LoVo (cell line): ENCODE data around the gene NPIPA8.
"Not testable (repeated sequence)": the region's sequence is repeated elsewhere in the genome, so short reads cannot be mapped to it uniquely, and the experiment has no call there.

Source experiments
- DNase-seq: peaks from one replicate; pipeline ENCODE4 v3.0.0-alpha.2; 2016; ENCODE audit warnings: low spot score

NPIPA8 gene

DNA sequence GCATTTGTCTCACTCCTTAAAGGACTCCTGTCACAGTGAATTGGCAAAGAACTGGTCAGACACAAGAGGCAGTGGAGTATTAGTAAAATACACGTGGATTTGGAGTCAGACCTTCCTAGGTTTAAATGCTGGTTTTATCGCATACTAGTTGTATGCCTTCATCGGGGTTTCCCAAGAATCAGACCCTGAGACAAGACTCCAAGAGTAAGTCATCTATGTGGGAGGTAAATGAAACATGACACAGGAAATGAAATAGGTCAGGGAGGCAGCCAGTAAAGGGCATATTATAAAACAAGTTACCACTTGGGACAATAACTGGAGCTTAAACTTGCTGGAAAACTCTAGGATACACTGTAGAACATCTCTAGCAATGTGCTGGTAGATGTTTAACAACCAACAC is 59.8 kb downstream of the NPIPA8 start:
- DNase-seq = not testable (repeated sequence)

DNA sequence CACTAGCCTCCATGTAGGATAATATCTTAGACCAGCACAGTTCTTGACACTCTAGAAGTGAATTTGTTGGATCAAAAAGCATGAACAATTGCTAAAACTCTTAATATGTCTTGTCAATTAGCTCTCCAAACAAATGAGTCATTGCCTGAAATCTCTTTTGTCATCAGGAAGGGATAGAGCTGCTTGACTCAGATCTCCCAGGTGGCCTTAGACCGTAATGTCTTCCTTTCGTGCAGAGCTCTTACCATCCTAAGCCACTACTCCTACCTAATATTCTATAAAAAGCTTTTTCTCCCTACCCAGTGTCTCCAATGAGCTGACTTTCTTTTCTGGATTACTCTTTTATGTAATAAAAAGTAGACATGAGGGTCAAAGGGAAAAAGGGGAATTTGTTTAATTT is 66.4 kb downstream of the NPIPA8 start:
- DNase-seq = not testable (repeated sequence)
